TTC549 (cell line): ENCODE results near the gene ZNF787.
"Not testable (repeated sequence)": the region's sequence is repeated elsewhere in the genome, so short reads cannot be mapped to it uniquely, and the experiment has no call there.

Experiments used
- FAIRE-seq: peaks from 2 replicates; lab custom pipeline; 2012; peaks lifted over from hg19 to GRCh38; lab: Jason Lieb, UNC

The ZNF787 gene

DNA sequence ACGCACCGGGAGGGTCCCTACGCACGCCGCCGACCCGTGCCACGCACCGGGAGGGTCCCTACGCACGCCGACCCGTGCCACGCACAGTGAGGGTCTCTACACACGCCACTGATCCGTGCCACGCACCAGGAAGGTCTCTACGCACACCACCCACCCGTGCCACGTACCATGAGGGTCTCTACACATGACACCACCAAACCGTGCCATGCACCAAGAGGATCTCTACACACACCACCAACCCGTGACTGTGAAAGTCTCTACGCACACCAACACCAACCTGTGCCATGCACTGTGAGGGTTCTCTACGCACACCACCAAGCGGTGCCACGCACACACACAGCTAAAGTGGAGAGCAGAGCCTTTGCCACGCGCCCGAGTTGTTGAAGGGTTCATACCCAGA is 16.7 kb downstream of the ZNF787 start:
- FAIRE-seq: no peak

DNA sequence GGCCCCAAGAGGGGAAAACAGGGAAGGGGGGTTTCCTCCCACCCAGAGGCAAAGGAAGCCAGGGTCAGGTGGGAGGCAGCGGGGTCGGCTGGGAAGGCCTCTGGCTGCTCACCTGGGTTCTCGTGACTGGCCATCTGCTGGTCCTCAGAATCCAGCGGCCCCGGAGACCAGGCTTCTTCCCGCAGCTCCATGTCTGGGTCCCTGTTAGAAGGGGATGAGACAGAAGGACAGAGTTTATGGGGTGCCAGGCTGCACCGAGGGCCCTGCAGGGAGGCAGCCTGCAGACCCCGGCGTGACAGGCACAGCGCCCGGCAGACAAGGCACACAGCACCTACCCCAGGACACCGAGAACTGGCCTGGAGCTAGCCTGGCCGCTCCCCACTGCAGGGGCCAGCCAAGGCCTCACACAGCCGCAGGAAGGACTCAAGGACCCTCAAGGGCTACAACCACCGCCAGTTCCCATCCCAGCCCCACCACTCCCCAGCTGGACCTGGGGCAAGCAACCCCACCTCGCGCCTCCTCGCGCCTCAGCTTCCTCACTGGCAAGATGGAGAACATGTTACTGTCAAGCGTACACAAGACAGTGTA is 18.0 kb downstream of the ZNF787 start:
- FAIRE-seq: no peak

DNA sequence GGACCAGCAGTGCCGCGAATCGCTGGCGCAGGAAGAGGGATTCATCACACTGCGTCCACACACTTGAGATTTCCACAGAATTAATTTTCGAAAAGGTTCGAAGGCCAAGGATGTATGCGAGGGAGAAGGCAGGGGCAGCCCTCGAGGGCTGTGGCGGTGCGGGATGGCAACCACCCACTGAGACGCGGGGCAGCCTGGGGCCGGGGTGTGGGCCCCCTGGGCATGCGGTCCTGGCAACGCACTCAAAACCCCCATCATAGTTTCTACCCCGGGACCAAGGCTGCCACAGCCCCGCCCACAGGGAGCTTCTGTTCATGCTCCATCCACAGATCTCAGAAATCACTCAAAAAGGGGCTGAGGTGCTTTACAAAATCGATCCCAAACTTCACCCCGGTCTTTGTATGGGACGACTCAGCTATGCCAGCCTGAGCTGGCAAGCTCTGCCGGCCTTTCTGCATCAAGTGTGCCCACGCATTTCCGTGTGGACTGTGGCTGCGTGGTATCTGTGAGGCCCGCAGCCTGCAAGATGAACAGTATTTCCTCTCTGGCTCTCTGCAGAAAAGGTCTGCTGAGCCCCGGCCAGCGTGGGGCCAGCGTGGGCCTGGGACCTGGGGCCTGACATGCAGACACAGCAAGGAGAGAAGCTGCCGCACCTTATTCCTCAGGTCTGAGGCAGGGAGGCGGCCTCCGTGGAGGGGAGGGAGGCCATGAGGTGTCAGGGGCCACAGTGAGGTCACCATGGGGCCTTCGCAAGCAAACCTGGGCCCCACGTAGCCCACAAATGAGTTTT is 19.2 kb downstream of the ZNF787 start:
- FAIRE-seq: no peak

DNA sequence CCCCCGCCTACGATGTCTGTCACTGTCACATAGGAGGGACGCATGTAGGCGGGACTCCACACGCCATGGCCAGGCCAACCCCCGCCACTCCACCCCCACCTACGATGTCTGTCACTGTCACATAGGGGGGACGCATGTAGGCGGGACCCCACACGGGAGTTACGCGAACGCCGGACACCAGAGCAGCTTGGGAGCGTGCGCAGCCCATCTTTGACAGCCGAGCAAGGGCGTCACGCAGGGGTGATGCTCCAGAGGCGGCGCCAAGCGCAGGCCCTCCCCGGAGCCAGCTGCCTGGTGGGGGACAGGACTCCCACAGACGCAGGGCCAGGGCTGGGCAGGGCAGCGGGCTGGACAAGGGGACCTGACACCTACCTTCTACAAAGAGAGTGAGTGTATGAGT is 20.0 kb downstream of the ZNF787 start:
- no peak for FAIRE-seq

DNA sequence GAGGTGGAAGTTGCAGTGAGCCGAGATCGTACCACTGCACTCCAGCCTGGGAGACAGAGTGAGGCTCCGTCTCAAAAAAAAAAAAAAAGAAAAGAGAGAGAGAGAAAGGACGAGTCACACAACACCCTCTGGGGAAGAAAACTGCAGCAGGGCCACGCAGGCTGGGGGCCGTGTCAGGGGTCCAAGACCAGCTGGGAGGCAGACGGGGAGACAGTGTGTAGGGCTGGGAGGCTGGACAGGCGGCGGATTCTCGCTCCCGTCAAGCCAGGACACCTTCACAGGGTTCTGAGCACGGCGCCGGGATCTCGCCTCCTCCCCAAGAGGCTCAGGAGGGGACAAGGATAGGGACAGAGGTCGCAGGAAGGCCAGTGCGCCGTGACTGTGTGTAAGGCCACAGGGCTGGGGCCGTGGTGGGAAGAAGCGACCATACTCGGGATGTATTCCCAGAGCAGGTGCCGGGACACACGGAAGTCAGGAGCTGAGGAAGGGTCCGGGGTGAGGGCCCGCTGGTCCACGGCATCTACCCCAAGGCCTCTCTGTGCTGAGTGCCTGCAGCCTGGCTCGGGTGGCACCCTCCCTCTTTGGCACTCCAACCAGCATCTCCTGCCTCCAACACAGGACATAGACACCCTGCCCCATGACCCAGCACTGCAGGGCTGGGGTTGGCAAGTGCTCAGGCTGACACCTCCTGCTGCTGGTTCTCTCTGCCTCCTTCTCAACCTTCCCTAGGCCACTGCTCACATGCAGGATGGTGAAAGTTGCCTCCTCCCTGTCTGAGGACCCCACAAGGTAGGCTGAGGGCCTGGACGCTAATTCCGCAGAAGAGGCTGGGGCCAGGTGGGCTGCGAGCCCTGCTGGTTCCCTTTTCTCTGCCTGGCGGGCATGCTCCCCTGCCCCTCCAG is 21.2 kb downstream of the ZNF787 start:
- FAIRE-seq: no peak

DNA sequence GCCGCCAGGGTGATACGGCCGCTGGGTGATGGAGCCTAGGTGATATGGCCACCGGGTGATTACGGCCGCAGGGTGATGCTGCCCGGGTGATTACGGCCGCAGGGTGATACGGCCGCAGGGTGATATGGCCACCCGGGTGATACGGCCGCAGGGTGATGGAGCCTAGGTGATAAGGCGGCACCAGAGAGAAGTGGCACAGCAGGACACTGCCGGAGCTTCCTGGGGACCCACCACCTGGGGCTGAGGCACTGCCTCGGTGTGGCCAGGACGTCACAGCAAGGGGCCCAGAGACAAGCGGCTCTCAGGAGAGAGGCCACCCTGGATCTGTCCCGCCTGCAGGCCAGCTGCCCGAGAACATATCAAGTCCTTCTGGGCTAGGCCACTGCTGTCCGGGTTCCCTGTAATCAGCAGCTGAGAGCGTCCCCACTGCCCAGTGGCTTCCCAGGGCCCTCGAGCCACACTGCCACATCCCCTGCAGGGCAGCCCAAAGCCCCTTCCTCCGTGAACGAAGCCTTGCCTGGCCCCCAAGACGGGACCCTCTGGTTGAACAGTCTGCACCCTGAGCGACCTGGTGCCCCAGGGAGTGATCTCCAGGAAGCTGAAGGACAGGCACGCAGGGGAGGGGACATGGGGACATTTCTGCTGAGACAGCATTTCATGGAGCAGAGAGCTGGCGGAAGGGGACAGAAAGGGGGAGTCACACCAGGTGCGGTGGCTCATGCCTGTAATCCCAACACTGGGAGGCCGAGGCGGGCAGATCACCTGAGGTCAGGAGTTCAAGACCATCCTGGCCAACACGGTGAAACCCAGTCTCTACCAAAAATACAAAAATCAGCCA is 22.1 kb downstream of the ZNF787 start:
- no peak for FAIRE-seq

DNA sequence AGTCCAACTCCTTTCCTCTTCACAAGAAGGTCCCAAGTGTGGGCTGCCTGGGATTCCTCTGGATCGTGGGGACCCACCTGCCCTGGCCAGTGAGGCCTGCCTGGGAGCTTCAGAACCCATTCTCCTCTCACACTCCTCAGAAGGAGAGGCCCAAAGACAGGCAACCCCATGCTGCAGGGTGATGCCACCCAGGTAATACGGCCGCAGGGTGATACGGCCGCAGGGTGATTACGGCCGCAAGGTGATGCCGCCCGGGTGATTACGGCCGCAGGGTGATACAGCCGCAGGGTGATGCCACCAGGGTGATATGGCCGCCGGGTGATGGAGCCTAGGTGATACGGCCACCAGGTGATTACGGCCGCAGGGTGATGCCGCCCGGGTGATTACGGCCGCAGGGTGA is 22.9 kb downstream of the ZNF787 start:
- FAIRE-seq: not testable (repeated sequence)

DNA sequence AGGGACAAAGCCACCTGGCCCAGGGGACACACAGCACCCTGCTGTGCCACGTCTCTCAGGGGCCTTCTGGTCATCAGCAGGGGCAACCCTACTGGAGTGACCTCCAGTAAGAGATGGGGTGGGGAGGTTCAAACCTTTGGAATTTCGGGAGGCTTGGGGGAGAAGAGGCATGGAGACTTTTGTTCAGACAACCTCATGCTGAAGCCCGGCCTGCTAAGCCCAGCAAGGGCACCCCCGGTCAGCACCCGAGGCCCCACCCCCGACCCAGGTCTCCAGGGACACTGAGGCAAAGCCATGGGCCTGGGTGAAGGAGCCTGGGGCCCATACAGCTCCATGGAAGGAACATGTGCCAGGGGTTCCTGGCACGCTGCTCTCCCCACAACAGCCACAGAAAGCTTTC is 23.3 kb downstream of the ZNF787 start:
- FAIRE-seq: no peak

DNA sequence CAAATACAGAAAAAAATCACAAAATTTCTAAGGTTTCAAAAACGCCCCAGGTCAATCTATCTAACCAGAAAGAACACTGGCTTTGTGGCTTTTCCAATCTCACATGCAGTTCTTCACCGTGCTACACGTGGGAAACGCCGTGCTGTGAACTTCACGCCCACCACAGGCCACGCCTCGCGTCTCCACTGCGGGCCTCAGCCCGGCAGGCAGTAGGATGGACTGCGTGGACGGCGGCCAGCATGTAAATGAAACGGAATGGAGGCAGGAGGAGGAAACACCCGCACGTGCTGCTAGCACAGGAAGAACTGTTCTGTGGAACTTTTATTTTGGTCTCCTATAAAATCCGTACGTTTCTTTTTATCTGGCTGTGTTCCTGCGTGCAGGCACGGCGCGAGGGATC is 23.8 kb downstream of the ZNF787 start:
- FAIRE-seq: no peak

DNA sequence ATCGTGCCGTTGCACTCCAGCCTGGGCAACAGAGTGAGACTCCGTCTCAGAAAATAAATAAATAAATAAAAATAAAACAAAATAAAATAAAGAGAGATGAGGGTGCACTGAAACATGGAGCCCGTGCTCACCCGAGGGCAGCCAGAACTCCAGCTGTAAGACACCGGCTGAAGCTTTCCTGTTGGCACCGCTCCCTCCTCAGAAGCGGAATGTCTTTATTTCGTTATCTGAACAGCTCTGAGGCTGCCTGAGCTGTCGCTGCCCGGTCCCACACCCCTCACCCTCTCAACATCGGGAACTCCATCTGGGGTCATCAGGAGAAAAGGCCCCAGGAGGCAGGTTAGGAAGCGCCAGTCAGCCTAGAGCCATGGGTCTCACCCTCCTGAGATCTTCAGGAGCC is 24.4 kb downstream of the ZNF787 start:
- FAIRE-seq: no peak

DNA sequence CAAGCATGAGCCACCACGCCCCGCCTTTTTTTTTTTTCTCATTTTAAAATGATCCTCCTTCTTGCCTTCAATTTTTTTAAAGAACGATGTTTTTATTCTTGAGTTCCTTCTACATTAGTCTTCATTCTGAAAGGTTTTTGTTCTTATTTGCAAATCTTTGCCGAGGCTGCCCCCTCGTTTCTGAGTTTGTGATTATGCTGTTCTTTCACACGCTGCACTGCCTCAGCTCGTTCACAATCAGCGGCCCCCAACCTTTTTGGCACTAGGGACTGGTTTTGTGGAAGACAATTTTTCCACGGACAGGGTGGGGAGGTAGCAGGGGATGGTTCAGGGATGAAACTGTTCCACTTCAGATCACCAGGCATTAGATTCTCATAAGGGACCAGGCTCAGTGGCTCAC is 26.6 kb downstream of the ZNF787 start:
- no peak for FAIRE-seq

DNA sequence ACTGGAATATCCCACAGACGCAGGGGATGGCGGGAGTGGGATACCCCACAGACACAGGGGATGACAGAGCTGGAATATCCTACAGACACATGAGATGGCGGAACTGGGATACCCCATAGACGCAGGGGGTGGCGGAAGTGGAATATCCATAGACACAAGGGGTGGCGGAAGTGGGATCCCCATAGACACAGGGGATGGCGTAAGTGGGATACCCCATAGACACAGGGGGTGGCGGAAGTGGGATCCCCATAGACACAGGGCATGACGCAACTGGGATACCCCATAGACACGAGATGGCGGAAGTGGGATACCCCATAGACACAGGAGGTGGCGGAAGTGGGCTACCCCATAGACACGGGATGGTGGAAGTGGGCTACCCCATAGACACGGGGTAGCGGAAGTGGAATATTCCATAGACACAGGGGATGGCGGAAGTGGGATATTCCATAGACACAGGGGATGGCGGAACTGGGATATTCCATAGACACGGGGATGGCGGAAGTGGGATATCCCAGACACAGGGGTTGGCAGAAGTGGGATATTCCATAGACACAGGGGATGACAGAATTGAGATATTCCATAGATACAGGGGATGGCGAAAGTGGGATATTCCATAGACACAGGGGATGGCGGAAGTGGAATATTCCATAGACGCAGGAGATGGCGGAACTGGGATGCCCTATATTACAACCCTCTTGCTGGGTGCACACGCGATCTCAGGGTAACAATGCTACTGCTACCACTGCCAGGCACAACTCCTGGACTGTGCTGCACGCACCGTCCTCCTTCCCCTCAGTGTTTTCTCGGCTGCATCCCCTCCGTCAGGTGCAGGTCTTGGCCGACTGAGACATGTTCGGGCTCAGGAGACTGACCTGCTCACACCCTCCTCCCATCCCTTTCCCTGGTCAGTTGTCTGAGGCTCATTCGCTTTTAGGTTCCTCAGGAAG is 28.1 kb downstream of the ZNF787 start:
- FAIRE-seq: no peak

DNA sequence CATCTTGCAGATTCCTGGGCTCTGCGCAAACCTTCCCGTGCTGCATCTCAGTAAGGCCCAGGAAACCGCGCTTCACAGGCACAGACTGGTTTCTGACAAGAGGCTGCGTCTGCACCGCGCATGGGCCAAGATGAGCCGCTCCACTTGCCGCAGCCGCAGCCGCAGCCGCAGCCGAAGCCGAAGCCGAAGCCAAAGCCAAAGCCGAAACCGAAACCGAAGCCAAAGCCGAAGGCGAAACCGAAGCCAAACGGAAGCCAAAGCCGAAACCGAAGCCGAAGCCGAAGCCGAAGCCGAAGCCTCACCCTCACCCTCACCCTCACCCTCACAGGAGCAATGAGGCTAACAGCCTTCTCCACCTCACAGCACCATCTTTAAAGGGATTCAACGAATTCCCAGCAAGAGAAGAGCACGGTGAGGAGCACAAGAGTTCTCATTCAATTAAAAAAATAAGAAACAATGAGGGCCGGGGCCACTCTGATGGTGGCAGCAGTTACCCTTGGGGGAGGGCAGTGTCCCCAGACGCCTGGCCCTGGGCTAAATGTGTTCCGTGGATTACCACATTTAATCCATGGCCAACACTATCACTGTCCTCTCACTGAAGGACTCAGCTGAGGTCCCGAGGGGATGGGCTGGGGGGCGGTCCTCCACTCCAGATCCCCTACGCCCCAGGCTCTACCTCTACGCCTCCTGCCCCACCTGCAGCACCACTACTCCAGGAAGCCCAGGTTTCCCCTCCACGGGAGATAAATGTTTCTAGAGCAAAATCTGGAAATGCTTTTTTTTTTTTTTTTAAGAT is 29.1 kb downstream of the ZNF787 start:
- no peak for FAIRE-seq

DNA sequence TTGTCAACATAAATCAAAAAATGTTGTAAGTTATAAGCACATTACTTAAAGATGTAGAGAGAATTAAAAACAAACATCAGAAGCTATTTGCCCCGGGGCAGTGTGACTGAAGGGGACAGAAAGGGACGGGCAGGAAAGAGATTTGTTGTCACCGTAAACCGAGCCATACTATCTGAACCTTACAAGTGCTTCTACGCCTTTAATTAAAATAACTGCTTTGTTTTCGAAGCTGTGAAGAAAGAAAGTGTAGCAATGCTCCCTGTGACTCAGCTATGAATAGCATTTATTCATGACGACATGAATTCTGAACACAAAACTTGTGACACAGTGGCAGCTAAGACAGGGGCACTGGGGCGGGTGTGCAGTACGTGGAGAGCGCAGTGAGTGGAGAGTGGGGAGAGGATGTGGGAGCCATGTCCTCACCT is 30.0 kb downstream of the ZNF787 start:
- no peak for FAIRE-seq

DNA sequence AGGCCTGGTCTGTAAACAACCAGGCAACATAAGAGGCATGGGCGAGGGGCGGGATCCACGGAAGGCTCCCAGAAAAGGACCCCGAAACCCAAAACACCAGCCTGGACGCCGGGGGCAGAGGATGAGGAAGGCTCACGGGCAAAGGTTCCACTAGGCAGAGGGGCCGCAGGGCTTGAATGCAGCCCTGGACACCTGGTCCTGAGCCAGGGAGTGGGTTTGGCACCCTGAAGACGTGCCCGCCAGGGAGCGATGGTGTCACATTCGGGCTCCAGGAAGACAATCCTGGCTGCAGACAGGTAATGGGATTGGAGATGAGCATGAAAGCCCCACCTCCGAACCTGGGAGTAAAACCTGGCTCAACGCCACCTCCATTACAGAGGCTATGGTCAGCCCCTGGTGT is 31.8 kb downstream of the ZNF787 start:
- FAIRE-seq: no peak

DNA sequence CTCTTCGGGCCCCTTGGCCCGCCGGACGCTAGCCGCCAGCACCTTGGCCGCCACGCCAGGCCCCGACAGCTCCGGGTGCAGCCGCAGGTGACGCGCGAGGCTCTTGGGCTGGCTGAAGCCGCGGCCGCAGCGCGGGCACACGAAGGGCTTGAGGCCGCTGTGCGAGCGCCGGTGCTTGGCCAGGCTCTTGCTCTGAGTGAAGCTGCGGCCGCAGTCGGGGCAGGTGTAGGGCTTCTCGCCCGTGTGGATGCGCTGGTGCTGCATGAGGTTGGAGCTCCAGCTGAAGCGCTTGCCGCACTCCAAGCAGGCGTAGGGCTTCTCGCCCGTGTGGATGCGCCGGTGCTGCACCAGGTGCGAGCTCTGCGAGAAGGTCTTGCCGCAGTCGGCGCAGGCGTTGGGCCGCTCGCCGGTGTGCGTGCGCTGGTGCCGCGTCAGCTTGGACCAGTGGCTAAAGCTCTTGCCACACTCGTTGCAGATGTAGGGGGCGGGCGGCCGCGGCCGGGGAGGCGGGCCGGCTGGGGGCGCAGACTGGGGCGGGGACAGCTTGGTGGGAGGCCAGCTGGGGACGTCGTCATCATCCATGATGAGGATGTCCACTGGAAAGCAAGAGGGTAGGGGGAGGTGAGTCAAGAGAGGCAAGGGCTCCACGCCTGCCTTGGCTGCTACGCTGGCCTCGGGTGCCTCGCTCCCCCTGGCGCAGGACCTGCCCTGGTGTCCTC is 32.4 kb downstream of the ZNF787 start:
- no peak for FAIRE-seq

DNA sequence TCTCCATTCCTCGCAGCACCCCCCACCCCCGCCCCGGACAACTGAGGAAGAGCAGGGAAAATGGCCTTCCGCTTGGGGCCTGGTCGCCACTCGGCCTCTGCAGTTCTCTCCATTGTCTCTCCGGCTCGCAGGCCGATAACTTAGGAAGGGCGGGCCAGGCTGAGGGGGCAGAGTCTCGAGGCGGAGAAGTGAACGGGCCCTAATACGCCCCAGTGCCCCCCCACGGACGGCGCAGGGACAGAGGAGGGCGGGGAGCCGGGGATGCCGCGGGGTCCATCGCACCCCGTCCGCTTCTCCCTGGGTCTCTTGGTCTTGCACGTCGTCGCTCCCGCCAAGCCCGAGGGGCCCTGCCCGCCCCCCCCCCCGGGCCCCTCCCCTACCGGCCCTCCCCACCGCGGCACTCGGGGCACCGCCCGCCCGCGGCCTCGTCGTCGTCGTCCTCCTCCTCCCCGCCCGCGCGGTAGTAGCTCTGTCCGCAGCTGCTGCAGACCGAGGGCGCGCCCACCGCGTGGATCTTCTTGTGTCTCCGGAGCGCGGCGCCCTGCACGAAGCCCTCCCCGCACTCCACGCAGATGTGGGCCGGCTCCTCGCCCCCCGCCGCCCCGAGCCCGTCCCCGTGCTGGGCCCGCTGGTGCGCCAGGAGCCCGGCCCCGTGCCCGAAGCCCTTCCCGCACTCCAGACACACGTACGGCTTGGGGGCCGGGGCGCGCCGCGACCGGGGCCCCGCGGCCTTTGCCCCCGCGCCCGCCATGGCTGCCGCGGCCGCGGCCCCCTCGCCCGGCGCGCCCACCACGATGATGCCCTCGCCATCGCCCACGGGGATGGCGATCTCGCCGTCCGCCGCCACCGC is 33.2 kb downstream of the ZNF787 start:
- FAIRE-seq: no peak

DNA sequence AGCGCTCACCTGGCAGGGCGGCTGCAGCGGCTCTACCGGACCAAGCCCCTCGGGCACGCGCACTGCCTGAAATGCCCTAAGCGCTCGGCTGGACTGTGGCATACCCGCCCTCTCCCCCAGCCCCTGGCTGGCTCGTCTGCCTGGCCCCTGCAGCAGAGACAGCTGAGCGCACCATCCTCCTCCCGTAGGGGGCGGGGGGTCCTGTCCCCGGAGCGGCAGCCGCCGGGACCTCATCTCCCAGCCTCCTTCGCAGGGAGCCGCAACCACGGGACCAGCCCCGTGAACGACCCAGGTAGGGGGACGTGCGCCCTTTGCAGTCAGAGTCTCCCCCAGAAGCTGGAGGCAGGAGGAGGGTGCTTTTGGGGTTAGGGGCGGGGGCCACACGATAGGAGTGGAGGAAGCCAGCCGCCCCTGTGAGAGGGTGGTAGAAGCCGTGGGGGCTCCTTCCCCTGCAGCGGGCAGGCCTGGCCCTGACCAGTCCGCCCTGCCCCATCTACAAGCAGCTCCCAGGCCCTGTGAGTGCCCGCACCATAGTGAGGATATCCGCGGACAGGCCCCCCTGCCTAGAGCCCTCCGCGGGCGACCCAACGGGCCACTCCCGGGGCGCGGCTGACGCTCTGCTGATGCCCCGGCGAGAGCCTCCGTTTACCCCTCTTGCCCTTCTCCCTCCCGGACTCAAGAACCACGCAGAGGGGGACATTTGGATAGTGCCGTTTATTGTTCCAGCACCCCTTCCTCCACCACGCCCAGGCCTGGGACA is 34.2 kb downstream of the ZNF787 start:
- no peak for FAIRE-seq
